NB4 (cell line): ENCODE measurements around the gene VDR.

Experiments
- CTCF ChIP-seq: IDR thresholded peaks from one replicate; pipeline ENCODE4 v1.5.1; 2012; ENCODE audit warnings: low read depth, low read length
- MAX ChIP-seq: IDR thresholded peaks from 2 replicates; pipeline ENCODE4 v1.6.1; 2011; ENCODE audit warnings: low read depth, low read length
- POLR2A ChIP-seq: IDR thresholded peaks from 2 replicates; pipeline ENCODE4 v1.6.1; 2011; ENCODE audit warnings: mild to moderate bottlenecking; ENCODE audit not compliant: insufficient read length; ENCODE audit errors: extremely low read depth

GRCh38 chr12:47848853-47849252, 55.9 kb downstream of the VDR start:
- TF ChIP-seq POLR2A (no peak), CTCF (no peak), MAX (no peak)
